PC-9 (cell line): Measurements from ENCODE around the gene CLDN15.

Experiments
- CTCF ChIP-seq: fragments of 200-600 bp; sonication (generic); conservative IDR thresholded peaks from 2 replicates; pipeline ENCODE4 v1.6.1; 2017; ENCODE audit warnings: mixed run types, antibody characterized with exemption, mild to moderate bottlenecking, moderate library complexity
- EZH2 ChIP-seq: fragments of 200-600 bp; sonication (generic); IDR thresholded peaks from 2 replicates; pipeline ENCODE4 v1.8.0; 2017; ENCODE audit warnings: antibody characterized with exemption, low read depth

GRCh38 chr7:101231644-101232043 is 6.0 kb downstream of the CLDN15 start:
- TF ChIP-seq EZH2 (no peak), CTCF (no peak)
